Iris pigment epithelial cell (primary cell): ENCODE results near the gene MAP2K5.
A peak's percentile ranks its signal among the peaks of the same experiment; 100 is the strongest.

Experiments
- DNase-seq: peaks from one replicate; pipeline ENCODE4 v3.0.0-alpha.2; 2011; ENCODE audit warnings: low read depth

Gene MAP2K5

DNA sequence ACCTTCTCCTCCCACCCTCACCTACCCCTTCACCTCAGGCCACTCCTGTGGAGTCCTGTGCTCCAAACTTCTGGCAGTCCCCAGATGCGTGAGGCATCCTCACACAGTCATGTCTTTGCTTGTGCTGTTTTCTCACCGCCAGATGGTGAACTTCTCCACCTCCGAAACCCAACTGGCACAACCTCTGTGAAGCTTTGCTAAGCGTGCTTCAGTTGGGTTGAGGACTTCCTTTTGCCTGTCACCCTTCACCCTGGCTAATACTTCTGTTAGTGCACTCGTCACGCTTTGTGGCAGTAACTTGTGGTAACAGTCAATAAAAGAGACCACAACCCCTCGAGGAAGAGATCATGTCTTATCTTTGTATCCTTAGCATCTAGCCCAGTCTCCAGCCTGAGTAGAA is 240.8 kb downstream of the MAP2K5 start:
- DNase-seq, result no peak

DNA sequence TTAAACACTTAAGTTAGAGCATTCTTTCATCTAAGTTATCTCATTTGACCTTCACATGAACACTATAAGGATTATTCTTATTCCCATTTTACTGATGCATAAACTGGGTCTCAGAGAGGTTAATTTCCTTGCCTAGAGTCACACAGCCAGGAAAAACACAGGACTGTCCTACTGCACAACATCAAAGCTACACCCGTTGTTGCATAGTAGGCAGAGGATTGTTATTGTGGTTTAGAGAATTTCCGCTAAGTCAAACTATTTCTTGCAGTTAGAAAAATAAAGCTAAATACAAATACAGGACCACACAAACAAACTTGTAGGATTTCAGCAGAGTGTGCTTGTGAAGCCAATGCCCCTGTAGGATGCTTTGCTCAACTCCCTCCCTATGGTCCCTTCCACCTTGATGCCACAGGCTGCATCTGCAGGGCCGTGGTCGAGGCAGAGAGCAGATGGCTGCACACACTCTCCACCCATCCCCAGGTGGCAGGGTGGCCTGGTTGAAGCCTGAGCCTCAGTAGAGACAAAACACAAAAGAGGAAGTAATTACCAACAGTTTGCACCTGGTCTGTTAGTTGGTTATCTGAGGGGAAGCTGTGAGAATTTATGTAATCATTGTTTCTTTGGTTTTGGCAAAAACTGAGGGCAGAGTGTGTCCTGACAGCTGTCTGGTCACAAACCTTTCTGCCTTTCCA is 241.7 kb downstream of the MAP2K5 start:
- DNase-seq, result no peak

DNA sequence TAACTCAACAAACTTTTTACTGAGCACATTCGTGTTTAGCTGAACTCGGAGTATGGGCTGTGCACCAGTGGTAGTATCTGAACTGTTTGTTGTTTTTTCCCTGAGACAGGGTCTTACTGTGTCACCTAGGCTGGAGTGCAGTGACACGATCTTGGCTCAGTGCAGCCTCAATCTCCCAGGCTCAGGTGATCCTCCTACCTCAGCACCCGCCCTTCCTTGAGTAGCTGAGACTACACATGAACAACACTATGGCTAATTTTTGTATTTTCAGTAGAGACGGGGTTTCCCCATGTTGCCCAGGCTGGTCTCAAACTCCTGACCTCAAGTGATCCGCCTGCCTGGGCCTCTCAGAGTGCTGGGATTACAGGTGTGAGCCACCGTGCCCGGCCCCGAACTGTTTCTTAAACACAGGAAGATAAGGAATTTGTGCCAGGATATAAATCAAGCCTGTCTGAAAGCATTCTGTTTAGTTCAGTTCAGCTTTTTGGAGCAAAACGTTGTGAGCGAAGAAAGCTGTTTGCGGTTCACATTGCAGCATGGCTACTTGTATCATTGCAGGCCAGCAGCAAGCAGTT is 242.4 kb downstream of the MAP2K5 start:
- DNase-seq, result no peak

DNA sequence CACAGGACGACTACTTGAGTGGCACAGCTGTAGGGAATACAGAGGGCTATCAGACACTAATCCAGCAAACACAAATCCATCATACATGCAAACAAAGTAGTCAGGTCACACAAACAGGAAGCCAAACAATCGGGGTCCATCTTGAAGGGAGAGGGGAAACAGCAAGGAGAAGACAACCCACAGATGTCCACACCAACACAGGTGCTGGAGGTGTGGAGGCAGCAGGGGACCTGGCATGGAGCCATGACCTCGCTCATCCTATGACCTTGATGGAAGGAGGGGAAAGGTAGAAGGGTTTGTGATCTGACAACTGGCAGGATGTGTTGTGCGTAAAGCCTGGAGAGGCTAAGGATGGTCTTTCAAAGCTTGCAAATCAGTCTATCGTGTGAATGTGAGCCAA is 242.9 kb downstream of the MAP2K5 start:
- no peak for DNase-seq

DNA sequence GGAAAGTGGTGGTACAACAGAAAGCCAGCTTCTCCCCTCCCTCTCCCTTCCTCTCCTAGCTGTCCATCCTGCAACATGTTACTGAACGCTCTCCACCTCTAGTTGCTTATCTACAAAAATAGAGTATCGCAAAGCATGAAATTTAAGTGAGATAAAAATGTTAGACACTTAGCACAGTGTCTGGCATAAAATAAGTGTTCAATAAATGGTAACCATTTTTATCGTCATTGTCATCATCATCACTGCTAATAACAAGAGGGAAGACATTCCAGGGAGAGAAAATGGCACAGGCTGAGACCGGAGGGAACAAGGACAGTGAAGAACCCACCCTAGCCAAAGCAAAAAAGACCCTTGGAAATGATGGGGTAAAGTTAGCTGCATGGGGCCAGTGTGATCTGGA is 244.1 kb downstream of the MAP2K5 start:
- no peak for DNase-seq

DNA sequence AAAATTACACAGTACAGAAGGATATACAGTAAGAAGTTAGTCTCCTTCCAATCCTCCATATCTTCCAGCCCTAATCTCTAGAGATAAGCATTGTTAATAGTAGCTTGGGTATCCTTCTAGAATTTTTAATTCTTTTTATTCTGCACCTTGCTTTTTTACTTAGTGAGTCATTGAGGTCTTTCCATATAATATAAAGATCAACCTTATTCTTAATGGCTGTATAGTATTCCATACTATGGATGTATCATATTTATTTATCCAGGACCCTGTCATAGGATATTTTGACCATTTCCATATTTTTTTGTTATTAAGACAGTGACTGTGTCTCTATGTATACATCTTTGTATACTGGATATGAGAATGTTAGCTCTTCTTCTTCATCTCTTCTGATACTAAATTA is 246.5 kb downstream of the MAP2K5 start:
- no peak for DNase-seq

DNA sequence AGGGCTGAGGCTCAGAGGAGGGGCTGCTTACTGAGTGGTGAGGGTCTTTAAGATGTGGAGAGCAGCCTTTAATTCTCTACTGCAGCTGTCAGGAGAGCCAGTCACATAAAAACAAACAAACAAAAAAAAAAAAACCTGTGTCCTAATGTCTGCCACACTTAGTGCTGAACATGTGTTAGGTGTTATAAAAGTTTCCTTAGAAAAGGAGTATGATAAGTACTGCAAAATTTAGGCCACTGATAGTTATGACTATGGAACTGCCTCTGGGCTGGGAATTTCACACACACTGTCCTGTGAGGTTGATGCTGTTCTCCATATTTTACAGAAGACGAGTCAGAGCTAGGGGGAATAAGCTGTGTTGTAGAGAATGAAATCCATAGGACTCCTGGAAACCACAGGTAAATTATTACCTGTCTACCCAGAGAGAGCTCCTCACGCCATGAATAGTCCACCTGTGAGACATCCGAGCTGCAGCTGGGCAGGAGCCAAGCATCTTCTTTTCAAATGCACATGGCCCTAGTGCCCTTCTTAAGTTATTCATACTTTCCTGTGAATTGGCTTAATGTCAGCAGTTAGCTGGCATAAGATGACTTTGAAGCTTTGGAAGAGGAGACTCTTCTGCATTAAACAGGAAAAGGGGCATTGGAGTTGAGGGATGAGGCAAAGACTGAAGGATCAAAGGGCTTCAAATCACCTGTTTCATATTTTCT is 248.3 kb downstream of the MAP2K5 start:
- no peak for DNase-seq

DNA sequence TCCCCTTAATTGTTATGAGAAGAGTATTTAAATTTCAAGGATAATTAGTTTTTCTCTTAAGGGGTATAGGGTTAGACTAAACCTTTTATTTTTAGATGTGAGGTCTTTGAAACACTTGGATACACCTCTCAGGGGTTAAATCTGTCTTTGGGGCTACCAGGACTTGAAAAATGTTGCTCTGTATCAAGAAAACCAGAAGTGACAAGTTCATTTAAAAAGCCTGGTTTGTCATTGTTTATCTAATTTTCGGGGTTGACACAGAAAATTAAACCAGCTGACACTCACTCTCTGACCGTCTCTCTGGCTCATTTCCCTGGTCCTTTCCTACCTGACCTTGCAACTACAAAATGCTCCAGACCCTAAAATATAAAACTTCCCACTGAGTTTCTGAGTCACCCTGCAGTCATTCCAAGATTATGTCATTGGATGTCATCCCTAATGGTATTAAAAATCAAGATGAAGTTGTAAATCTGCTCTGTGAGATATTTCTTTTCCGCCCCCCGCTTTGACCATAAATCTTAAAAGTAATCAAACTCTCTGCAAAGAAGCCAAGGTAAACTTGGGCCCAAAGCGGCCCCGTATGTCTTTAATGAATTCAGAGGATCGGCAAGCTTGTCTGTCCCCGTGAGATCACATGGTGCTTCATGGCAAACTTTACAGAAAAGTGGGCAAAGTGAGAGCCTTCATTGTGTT is 249.9 kb downstream of the MAP2K5 start:
- peak; percentile 11 for DNase-seq

DNA sequence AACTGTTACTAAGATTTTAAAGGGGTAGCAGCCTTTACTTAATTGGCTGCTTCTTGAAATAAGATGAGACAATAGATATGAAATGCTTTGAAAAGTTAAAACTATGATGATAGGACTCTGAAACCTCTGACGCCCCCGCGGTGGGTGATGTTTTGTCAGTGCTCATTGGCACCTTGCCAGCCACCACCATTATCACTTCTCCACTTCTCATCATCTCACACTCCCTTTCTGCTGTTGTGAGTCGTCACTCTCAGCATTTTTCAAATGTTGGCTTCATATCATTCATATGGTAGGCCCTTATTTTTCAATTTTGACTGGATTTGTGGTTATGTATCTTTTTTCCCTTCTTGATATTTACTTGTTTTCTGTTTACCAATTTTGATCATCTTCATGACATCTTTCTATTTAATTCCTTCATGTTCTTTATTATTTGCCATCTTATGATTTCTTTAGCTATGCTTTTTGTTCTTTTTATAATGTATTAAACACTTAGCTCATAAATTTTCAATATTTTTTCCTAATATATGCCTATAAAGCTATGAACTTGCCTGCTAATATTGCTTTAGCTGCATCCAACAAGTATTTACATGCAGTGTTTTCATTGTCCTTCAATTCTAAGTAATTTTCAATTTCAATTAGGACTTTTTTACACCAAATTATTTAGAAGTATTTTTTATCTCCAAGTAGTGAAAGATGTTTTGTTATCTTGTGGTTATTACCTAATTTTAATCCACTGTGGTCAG is 252.5 kb downstream of the MAP2K5 start:
- no peak for DNase-seq

DNA sequence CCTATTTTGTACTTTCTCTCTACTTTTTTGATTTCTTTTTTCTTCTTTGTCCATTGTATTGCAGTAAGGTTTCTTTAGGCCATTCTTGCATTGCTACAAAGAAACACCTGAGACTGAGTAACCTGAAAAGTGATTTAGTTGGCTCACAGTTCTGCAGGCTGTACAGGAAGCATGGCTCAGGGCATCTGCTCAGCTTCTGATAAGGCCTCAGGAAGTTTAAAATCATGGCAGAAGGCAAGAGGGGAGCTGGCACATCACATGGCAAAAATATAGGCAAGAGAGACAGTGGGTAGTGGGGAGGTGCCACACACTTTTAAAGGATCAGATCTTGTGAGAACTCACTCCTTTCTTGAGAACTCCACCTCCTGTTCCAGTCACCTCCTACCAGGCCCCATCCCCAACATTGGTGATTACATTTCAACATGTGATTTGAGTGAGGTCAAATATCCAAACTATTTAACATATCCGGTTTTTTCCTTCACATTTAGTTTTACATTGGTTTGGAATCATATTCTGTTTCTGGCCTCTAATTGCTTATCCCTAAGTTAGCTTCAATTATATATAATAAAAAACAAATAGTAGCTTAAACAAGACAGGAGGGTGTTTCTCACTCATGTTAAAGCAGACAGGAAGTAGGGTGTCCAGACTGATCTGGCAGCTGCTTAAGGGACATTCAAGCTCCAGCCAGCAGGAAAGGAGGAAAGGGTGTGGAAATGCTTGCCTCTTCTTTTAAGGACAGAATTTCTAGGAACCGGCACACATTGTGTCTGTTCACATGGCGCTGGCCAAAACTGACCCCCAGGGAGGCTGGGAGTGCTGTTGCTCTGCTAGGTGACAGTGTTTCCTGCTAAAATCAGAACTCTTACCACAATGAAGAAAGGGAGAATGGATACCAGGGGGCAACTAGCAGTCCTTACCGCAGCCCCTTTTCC is 254.0 kb downstream of the MAP2K5 start:
- DNase-seq, result peak; percentile 20

DNA sequence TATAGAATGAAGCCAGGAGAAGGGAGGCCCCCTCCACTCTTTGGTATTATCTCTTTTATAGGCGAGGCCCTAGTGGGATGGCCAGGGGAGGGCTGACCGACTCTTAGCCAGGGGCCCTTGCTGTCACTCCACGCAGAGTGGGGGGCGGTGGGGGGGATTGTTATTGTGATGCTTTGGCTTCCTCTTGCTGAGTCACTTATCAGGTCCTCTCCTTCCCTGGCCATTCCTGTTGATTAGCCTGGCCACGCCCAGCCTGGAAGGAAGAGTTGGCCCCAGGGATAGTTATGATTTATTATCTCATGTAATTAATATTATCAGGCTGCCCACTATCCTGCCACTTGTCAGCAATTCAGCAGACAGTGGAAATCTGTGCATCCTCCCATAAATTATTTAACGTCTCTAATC is 257.3 kb downstream of the MAP2K5 start:
- no peak for DNase-seq

DNA sequence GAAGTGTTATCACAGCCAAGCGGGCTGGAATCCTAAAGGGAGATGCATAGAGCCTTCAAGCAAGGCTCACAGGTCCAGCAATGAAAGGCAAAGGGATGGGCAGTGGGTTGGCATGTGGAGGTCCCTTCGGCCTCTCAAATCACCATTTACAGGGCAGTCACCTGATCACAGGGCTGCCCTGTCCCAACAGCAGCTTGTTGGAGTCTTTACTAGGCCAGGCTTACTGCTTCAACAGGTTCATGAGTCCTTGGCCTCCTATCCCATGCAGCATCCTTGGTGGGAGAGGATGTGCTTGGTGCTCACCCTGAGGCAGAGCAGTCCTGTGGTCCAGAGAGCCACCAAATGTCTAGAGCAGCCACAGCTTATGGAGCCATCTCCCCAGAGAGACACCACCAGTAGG is 258.6 kb downstream of the MAP2K5 start:
- DNase-seq, result no peak

DNA sequence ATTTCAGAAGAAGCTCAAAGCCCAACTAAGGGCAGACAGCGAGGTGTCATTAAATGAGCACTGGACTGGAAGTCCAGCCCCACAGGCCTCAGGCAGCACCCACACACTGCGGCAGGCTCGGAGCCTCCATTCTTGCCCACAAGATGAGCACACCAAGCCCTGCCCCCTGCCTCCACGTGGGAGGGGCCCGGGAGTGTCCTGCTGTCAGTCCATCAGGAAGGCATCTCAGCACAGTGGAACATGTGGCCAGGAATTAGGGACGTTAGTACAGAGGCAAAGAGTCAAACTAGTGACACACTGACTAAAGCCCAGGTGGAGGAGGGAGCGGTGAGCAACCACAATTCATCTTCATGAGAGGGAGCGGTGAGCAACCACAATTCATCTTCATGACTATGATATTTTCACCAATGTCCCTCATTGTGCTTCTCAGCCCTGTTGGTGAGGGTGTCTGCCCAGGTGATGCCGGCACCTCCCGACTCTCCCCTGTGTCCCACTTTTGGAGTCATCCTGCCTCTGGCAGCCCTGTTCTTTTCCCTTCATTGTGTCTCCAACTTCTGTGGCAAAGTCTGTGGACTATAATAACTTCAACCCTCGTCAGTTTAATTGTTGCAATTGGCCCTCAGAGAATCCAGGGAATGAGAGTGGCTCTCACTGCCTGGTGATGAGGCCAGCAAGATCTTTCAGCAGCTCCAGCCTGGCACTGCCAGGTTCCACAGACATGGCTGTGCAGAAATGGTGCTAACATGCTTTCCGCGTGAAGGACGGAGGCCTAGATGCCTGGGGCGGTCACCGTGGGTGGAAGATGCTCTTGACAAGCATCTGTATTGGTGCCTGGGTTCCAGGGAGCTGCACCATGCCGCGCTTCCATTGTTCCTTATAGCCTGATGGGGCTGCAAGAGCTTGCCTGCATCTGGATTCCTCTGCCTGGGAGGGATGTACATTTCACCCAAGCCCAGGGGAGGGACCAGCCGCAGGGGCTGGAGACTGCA is 259.7 kb downstream of the MAP2K5 start:
- no peak for DNase-seq

DNA sequence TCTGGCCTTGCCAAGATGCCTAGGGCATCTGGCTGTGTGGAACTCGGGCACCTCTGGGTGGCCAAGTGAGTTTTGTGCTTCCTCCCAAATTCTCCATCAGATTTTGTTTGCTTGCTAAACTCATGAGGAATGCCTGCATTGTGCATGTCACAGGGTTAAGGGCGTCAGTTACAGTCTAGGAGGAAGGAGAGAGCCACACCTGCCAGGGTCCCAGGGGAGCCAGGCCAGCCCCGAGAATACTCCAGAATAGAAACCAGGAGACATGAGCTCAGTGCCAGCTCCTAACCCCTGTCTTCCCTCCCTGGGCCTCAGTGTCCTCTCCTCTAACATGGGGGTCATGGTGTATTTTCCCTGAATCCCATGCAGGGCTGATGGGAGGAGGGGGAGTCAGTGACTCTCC is 260.8 kb downstream of the MAP2K5 start:
- no peak for DNase-seq

DNA sequence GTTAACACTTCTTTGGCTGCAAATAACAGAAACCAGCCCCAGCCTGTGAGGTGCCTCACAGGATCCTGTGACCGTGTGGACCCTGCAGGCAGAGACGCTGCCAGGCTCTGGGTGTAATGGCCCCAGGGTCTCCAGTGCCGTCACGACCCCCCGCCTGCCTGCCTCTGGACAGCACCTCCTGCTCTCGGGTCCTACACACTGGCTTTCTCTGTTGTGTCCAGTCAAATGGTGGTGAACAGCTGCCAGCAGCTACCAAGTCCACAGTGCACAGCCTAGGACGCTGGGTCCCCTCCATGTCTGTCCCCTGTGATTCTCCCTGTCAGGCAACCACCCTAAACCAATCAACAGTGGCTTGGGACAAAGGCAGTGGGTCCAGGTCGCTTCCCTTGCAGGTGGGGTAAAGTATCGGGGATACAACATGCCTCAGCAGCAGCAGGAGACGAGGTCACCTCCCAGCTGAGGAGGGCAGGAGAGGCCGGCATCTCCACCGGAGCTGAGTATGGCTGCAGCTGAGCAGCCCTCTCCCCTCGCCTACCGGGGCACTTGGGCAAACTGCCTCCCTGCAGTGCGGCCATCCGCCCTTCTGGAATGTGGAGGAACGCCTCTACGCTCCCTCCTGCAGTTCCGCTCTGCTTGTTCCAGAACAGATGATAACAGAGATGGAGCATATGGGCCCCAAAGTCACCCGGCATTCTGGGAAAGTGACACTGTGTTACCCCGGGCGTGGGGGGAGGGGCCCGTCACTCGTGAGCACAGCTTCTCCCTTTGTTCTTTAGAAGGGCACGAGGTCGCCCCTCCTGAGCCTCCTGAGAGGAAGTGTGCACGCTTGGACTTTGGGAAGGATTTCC is 261.7 kb downstream of the MAP2K5 start:
- DNase-seq, result no peak

DNA sequence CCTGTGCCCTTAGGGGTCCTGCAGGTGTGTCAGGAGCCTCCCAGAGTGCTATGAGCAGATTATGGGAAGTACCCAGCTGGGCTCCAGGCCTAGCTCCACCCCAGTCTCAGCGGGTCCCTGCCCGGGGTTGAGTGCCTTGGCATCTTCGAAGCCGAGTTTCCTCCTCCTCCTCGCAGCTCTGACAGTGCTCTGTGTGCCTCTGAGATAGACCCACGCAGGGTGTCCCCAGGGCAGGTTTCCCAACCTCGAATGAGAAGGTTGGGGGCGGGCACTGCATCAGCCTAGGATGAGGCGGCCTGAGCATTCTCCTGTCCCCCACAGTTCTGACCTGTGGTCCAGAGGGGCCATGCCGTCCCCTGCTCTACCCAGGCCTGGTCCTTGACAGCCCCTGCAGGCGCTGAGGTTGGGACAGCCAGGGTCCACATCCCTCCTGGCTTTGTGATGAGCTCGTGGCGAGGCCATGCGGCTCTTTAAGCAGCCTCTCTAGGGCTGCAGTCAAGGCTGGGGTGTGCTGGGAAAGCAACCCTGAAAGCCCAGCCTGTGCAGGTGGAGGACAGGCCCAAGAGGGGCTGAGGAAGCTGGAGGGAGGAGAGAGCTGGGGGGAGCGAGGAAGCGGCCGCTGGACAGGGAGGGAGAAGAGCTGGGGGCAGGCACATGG is 262.6 kb downstream of the MAP2K5 start:
- no peak for DNase-seq

DNA sequence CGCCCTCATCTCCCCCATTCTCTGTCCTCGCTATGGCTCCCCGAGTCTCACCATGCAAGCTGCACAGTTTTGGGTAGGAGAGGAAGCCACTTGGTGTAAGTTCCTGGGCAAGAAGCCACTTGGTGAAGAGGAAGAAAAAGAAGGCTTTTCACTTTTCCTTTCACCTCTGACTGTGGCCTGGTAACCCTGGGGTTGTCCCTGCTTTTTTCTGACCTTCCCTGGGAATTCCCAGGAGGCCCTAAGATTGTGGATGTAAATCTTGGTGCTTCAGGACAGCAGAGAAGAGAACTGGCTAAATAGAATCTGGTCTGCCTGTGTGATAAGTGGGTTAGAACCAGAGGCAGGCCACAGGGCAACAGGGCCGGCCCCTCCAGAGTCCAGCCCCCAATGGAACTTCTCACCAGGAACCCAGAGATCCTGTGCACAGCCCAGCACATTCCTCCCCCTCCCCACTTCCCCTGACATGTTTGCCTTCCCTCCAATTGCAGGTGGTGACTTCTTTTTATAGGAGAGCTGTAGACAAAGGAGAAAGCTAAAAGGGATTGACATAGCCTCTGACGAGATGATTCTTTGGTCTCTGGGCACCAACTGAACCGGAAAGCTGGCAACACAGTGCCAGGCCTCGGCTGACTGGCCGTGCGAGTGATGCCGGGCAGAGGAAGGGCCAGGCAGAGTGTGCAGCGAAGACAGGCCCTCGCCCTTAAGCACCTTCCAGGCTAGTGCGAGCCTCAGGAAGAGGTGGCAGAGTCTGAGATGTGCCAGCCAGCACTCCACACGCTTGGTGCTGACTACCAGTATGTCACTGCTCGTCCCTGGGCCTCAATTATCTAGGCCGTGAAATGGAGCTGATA is 263.4 kb downstream of the MAP2K5 start:
- DNase-seq, result no peak
